NCI-H748 treated with DMSO at 0.1 percent for 48 hours (cell line): ENCODE results near the gene ANK2.
A peak's percentile ranks its signal among the peaks of the same experiment; 100 is the strongest.

Source experiments
- DNase-seq: peaks from one replicate; lab custom pipeline; 2025; lab: John Stamatoyannopoulos, UW

Gene ANK2

DNA sequence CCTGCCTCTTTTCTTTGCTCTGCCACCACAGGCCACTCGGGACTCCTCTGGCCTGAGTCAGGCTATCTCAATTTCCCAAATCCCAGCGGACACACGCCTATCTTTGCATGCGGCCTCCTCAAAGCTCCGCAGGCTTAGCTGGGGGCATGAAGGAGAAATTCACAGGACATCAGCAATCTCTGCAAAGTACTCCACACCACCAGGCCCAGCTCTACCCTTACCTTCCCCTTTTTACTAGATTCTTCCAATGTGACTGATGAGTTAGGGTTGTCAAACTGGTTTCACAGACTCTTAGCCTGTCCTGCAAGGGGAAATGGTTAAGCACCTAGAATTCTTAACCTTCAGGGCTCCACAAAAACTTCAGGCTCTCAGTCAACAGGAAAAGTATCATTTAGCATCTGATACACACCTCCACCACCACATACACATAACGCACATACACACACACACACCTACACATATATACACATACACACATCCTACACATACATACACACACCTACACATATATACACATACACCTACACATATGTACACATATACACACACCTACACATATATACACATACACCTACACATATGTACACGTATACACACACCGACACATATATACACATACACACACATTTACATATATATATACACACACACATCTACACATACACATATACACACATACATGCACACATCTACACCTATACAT is 349.1 kb downstream of the ANK2 start:
- no peak for DNase-seq

- no peak for DNase-seq
Observed at GRCh38 chr4:113404167-113404571, 354.7 kb downstream of the ANK2 start.

- DNase-seq, result no peak
Observed at GRCh38 chr4:113404841-113405240, 355.4 kb downstream of the ANK2 start.

DNA sequence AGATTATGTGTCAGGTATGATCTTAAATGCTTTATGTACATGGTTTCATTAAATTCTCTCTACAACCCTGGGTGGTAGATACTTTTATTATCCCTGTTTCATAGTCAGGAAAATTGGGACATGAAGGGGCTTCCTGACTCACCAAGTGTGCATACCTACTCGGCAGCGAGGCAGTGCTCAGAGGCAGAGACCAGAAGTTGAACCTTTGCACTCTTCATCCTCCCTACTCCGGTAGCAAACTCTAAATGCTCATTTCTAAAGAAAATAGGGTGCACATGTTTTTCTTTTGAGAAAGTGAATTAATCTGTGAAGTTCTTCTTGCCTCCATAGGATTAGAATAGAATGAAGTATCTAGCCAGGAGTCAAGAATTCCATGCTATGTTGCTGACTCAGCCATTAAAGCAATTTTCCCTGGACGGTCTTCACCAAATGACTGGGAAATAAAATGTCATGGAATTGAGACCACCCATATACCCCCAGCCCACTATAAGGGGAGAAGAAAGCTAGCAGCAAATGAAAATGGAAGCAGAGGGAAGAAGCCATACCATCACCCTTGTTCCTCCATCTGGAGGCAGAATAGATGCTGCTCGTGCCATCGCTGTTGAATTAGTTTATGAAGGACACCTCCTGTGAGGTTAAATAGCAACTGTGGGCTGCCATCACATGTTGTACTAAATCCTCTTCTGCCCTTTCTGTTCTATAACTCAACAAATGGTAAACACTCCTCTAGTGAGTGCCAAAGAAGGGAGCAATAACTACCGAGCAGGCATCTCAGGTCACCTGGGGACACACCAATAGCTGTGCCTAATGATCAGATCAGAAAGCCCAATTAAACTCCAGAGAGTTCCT is 356.6 kb downstream of the ANK2 start:
- DNase-seq, result peak; percentile 51

- no peak for DNase-seq
Observed at GRCh38 chr4:113406723-113407016, 357.2 kb downstream of the ANK2 start.

GRCh38 chr4:113407409-113407808 is 358.0 kb downstream of the ANK2 start:
- DNase-seq, result peak; percentile 4

GRCh38 chr4:113409181-113409580 is 359.7 kb downstream of the ANK2 start:
- no peak for DNase-seq

GRCh38 chr4:113410686-113411085 is 361.2 kb downstream of the ANK2 start:
- no peak for DNase-seq

GRCh38 chr4:113411496-113411938 is 362.1 kb downstream of the ANK2 start:
- no peak for DNase-seq

GRCh38 chr4:113419631-113420030 is 370.2 kb downstream of the ANK2 start:
- no peak for DNase-seq

DNA sequence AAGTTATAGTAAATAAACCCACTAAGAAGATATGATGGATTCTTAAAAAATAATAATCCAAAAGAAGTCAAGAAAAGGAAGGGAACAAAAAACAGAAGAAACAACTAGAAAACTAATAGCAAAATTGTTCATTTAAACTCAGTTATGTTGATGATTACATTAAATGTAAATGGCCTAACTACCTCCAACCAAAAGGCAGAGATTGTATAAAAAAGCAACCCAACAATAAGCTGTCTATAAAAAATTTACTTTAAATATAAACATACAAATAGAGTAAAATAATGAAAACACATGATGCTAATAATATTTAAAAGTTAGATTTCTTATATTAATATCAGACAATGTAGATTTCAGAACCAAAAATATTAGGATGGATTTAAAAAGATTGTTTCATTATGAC is 371.5 kb downstream of the ANK2 start:
- no peak for DNase-seq

DNA sequence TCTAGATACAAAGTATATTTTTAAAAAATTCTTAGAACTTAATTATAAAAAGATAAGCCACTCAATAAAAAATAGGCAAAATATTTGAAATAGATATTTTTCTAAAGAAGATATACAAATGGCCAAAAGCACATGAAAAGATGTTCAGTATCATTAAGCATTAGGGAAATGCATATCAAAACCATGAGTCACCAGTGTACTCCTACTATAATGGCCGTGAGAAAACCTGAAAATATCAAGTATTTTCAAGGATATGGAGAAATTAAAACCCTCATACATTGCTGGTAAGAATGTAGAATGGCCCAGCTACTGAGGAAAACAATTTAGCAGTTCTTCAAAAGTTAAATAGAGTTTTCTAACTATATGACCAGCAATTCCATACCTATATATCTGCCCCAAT is 374.2 kb downstream of the ANK2 start:
- DNase-seq, result no peak

GRCh38 chr4:113433116-113433515 is 383.7 kb downstream of the ANK2 start:
- no peak for DNase-seq
